Stimulated activated CD4-positive, alpha-beta T cell treated with anti-CD3 and anti-CD28 coated beads, Interleukin-4, amount 100 ng/mL, for 1 hour (primary cell): ENCODE measurements around the gene MLXIPL.
"Not testable (repeated sequence)": the region's sequence is repeated elsewhere in the genome, so short reads cannot be mapped to it uniquely, and the experiment has no call there.

Experiments used
- DNase-seq: peaks from one replicate; pipeline ENCODE4 v3.0.0-alpha.2; 2020

Gene MLXIPL

DNA sequence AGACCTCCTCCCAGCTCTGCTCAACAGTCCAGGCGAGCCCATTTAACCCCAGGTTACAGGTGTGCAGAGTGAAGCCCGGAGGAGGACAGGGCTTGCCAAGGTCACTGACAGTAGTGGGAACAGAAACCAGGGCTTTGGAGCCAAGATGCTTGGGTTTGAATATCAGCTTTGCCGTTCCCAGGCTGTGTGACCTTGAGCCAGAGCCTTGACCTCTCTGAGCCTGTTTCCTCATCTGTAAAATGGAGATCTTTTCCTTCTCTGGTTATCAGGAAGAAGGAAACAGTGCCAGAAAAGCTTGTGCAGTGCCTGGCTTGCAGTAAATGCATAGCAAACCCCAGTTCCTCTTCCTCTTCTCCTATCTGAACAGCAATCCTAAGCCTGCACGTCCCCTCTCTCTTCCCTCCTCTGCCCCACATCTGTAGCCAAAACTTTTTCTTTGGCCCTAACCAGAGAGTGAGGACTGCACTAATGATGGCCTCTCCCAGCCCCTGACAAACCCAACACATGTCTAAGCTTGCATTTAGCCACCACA lies 21.4 kb upstream of the MLXIPL start:
- DNase-seq: no peak

DNA sequence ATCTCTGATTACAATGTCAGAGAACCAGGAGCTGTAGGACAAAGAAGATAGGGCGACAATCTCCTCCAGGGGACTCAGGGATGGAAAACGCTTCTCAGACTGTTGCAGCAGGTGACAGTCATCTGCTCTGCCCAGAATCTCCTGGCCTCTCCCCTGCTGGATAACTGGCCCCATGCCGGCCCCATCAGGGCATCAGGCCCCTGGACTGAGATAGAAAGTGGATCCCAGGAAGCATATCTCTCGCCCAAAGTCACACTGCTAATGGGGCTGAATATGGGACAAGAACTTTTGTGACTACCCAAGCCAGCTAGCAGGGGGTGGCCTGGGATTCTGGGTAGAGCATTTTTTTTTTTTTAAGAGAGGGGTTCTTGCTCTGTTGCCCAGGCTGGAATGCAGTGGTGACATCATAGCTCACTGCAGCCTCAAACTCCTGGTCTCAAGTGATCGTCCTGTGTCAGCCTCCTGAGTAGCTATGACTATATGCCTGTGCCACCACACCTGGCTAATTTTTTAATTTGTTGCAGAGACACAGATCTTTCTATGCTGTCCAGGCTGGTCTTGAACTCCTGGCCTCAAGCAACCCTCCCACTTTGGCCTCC lies 20.5 kb upstream of the MLXIPL start:
- DNase-seq: no peak

- DNase-seq: no peak
These were observed 18.5 kb upstream of the MLXIPL start for GRCh38 chr7:73642834-73643233.

DNA sequence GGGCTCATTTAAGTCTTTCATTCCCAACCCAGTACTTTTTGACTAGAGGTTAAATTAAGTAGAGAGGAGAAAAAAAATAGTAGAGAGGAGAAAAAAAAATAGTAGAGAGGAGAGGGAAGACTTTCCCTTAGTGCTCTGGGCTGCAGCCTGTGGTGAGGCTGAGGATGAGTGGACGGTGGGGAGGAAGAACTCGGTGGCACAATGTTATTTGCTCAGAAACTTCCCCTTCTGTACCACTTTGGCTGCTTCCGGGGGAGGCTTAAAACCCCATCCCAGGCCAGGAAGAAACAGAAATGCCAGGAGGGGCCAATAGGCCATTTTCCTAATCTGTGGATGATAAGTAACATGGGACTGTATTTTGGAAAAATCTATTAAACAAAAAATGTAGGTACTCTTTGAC lies 14.6 kb upstream of the MLXIPL start:
- DNase-seq: no peak

DNA sequence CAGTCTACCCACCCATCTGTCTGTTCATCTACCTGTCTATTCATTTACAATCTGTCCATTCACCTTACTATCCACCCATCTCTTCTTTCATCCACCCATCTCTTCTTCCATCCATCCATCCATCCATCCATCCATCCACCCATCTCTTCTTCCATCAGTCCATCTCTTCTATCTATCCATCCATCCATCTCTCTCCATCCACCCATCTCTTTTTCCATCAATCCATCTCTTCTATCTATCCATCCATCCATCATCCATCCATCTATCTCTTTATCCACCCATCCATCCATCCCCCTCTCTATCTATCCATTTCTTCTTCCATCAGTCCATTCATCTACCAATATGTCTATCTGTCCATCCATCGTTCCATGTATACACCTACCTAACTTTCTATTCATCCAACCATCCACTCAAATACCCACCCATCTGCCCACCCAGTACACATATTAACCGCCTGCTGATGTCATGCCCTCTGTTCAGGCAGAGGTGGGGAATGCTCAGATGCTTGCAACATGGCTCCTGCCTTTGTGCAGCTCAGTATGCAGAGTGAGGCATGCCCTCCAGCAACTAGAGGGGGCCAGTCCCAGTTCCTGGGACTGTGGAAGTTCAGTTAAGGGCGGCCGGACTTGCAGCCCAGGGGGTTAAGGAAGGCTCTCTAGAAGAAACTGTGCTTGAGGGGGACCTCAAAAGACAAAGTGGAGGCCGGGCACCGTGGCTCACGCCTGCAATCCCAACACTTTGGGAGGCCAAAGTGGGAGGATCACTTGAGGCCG lies 11.3 kb upstream of the MLXIPL start:
- no peak for DNase-seq

DNA sequence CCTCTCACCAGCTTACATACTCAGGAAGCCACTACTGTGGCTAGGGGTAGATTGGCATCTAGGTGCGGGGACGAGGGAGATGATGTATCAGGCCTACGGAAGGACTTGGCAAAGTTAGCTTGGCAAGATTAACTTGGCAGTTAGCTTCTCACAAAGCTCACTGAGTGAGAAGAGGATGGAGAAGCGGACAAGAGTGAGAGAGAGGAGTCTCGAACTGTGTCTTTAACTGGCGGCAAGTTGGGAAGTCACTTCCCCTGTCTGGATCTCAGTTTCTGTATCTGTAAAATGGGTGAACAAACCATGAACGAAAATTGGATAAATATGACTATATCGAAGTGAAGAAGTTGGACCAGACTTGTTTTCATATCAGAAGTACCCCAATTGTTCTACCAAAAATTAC lies 9.5 kb upstream of the MLXIPL start:
- no peak for DNase-seq

- DNase-seq: no peak
These were observed 9.0 kb upstream of the MLXIPL start for GRCh38 chr7:73633323-73633722.

DNA sequence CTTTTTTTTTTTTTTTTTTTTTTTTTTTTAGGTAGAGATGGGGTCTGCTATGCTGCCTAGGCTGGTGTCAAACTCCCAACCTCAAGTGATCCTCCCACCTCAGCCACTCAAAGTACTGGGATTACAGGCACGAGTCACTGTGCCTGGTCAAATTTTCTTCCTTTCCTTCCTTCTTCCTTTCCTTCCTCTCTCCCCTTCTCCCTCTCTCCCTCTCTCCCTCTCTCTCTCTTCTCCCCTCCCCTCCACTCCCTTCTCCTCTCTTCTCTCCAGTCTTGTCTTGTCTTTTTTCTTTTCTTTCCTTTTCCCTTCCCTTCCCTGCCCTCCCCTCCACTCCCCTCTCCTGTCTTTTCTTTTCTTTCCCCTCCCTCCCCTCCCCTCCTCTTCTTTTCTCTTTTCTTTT lies 7.2 kb upstream of the MLXIPL start:
- DNase-seq: no peak

GRCh38 chr7:73628504-73628903 lies 4.2 kb upstream of the MLXIPL start:
- DNase-seq: no peak

- no peak for DNase-seq
These were observed 2.5 kb upstream of the MLXIPL start for GRCh38 chr7:73626814-73627213.

DNA sequence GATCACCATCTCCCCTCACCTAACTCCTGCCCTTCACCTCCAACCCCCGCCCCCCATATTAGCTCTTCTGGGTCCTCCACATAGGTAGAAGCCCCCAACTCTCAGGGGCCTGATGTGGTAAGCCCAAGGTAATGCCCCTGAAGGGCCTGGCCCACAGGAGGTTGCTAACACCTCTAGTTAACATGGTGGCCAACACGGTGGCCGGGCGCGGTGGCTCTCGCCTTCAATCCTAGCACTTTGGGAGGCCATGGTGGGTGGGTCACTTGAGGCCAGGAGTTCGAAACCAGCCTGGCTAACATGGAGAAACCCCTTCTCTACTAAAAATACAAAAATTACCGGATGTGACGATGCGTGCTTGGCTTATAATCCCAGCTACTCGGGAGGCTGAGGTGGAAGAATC lies 954 bp upstream of the MLXIPL start:
- DNase-seq: no peak

DNA sequence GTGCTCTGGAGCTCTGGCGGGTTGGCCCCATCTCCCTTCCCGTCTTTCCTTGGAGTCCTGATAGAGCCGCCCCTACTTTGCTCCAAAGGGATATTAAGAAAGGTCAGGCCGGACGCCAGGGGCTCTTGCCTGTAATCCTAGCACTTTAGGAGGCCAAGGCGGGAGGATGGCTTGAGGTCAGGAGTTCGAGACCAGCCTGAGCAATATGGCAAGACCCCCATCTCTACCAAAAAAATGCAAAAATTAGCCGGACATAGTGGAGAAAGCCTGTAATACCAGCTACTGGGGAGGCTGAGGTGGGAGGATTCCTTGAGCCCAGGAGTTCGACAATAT lies 313 bp upstream of the MLXIPL start:
- no peak for DNase-seq

- no peak for DNase-seq
These were observed 1.2 kb downstream of the MLXIPL start for GRCh38 chr7:73622909-73623797.

DNA sequence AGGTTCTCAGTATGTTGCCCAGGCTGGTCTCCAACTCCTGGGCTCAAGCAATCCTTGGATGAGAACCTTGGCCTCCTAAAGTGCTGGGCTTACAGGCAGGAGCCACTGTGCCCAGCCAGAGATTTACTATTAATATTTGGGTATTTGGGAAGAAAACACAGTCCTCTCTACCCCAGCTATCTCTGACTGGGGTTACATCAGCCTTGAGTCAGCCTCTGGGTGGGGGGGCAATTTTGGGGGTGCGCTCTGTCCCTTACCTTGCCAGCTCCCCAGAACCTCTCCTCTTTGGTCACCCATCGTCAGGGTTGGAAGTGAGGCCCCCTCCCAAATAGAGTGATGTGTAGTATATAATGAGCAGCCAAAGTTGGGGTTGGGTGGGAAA lies 1.8 kb downstream of the MLXIPL start:
- no peak for DNase-seq

DNA sequence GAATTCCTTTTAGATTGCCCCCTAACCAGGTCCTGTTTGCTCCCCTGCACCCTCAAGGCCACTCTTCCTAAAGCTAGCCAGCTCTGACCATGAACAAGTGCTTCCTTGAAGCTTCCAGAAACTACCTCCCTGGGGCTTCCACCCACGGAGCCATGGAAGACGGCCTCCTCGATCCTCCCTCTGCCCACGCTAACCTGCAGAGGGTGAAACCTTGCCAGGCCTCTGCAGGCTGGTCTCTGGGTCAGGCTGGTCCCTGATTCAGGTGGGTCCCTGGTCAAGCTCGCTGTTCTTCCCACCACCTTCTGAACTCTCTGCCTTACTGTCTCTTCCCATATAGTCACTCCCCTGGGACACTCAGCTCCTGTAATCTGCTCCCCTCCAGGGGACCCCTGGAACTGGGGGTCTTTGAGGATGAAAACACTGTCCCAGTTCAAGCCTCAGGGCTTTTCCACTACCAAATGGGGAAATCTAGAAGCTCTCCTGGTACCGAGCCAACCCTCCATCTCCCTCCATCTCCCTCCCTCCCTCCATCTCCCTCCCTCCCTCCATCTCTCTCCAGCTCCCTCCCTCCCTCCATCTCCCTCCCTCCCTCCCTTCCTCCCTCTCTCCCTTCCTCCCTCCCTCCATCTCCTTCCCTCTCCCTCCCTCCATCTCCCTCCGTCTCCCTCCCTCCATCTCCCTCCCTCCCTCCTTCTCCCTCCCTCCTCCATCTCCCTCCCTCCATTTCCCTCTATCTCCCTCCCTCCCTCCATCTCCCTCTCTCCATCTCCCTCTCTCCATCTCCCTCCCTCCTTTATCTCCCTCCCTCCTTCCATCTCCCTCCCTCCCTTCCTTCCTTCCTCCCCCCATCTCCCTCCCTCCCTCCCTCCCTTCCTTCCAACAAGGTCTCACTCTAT lies 2.9 kb downstream of the MLXIPL start:
- DNase-seq: no peak

DNA sequence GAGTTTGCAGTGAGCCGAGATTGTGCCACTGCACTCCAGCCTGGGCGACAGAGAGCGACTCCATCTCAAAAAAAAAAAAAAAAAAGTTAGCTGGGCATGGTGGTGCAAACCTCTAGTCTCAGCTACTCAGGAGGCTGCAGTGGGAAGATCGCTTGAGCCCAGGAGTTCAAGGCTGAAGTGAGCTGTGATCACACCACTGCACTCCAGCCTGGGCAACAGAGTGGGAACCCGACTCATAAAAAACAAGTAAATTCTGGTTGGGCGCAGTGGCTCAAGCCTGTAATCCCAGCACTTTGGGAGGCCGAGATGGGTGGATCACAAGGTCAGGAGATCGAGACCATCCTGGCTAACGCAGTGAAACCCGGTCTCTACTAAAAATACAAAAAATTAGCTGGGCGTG lies 4.9 kb downstream of the MLXIPL start:
- DNase-seq: not testable (repeated sequence)

- no peak for DNase-seq
These were observed 5.8 kb downstream of the MLXIPL start for GRCh38 chr7:73618538-73618937.

GRCh38 chr7:73617520-73617919 lies 6.8 kb downstream of the MLXIPL start:
- not testable (repeated sequence) for DNase-seq

- DNase-seq: no peak
These were observed 8.4 kb downstream of the MLXIPL start for GRCh38 chr7:73615886-73616285.

DNA sequence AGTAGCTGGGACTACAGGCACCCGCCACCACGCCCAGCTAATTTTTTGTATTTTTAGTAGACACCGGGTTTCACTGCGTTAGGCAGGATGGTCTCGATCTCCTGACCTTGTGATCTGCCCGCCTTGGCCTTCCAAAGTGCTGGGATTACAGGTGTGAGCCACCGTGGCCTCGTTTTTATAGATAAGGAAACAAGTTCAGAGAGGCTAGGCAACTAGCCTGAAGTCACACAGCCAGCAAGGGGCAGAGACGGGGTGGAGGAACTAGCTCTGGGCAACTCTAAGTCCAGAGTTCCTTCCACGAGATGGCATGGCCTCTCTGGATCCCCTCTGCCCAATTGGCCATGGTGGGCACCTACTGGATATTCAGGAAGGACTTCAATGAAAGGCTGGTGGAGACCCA lies 9.4 kb downstream of the MLXIPL start:
- DNase-seq: not testable (repeated sequence)

GRCh38 chr7:73613954-73614735 lies 10.2 kb downstream of the MLXIPL start:
- no peak for DNase-seq
